H1 (cell line): Measurements from ENCODE around the gene R3HDML. TPM values are rescaled to one million over a fixed set of nuclear protein-coding genes. Genes with fewer than 3 reads are reported as not detected.

Experiments
- CTCF ChIA-PET: fragments of 300-600 bp; sonication (Branson Sonifier 250); formaldehyde crosslinking; loops from one replicate; lab custom pipeline; 2021; ENCODE audit not compliant: partially characterized antibody; lab: Charles Lee
- POLR2A ChIA-PET: fragments of 300-600 bp; sonication (Branson Sonifier 250); formaldehyde crosslinking; loops from one replicate; lab custom pipeline; 2021; ENCODE audit warnings: inconsistent platforms; ENCODE audit not compliant: partially characterized antibody; lab: Charles Lee
- DNase-seq, 2 experiments: peaks; one replicate each; pipeline versions ENCODE4 v3.0.0 to v3.0.0-alpha.2; 2010 to 2022; ENCODE audit warnings: low spot score in 2 of 2, low read depth in 1 of 2, mixed read lengths in 1 of 2
- FAIRE-seq: peaks from 2 replicates; lab custom pipeline; 2011; peaks lifted over from hg19 to GRCh38; lab: Jason Lieb, UNC
- H2AFZ ChIP-seq: 2 replicates; pipeline ENCODE4 v1.8.1; 2012; ENCODE audit warnings: low read length, inconsistent platforms
- H2AK5ac ChIP-seq: 2 replicates; pipeline ENCODE4 v1.6.1; 2013; ENCODE audit warnings: low read depth, low read length
- H2BK120ac ChIP-seq: replicated peaks from 2 replicates; pipeline ENCODE3; 2013; ENCODE audit warnings: low read depth, low read length, inconsistent platforms
- H2BK12ac ChIP-seq: 2 replicates; pipeline ENCODE4 v1.6.1; 2013; ENCODE audit warnings: low read depth, low read length
- H2BK15ac ChIP-seq: 2 replicates; pipeline ENCODE4 v1.6.1; 2013; ENCODE audit warnings: low read length
- H2BK20ac ChIP-seq: 2 replicates; pipeline ENCODE4 v1.6.1; 2013; ENCODE audit warnings: low read length
- H2BK5ac ChIP-seq: 2 replicates; pipeline ENCODE4 v1.6.1; 2013; ENCODE audit warnings: low read depth, low read length
- H3K14ac ChIP-seq: 2 replicates; pipeline ENCODE4 v1.6.1; 2013; ENCODE audit warnings: inconsistent platforms; ENCODE audit not compliant: insufficient read length
- H3K18ac ChIP-seq: 2 replicates; pipeline ENCODE4 v1.6.1; 2013; ENCODE audit warnings: low read length; ENCODE audit errors: extremely low read depth
- H3K23ac ChIP-seq: 2 replicates; pipeline ENCODE4 v1.6.1; 2013; ENCODE audit warnings: inconsistent platforms; ENCODE audit not compliant: insufficient read length
- H3K23me2 ChIP-seq: 2 replicates; pipeline ENCODE4 v1.6.1; 2013; ENCODE audit warnings: low read depth, low read length
- H3K27ac ChIP-seq: 2 replicates; pipeline ENCODE4 v1.6.1; 2011; ENCODE audit warnings: low read depth, low read length, inconsistent platforms
- H3K27me3 ChIP-seq, 4 experiments: replicated peaks in 1 of 4; 1 replicate in 1 of 4; 2 replicates in 3 of 4; pipeline versions ENCODE4 v1.6.1 to v1.8.1; 2011 to 2013; ENCODE audit warnings: low read length in 3 of 4, mild to moderate bottlenecking in 3 of 4, inconsistent platforms in 2 of 4, mixed read lengths in 2 of 4, moderate library complexity in 1 of 4; ENCODE audit not compliant: control insufficient read depth in 3 of 4, insufficient read depth in 3 of 4; ENCODE audit errors: extremely low read depth in 1 of 4
- H3K36me3 ChIP-seq, 4 experiments: 2 replicates each; pipeline versions ENCODE4 v1.6.1 to v1.8.1; 2011 to 2013; ENCODE audit warnings: mild to moderate bottlenecking in 4 of 4, low read length in 3 of 4, moderate library complexity in 2 of 4, control low read depth in 1 of 4, inconsistent platforms in 1 of 4; ENCODE audit not compliant: insufficient read depth in 4 of 4, control insufficient read depth in 2 of 4
- H3K4ac ChIP-seq: replicated peaks from 2 replicates; pipeline ENCODE3; 2013; ENCODE audit warnings: low read length, low read depth, mixed read lengths, inconsistent platforms; ENCODE audit not compliant: insufficient read length
- H3K4me1 ChIP-seq, 4 experiments: replicated peaks in 1 of 4; 1 replicate in 1 of 4; 2 replicates in 3 of 4; pipeline versions ENCODE4 v1.6.1 to v1.8.1; 2011 to 2013; ENCODE audit warnings: low read length in 3 of 4, inconsistent platforms in 2 of 4, mixed read lengths in 1 of 4; ENCODE audit not compliant: insufficient read depth in 4 of 4, control insufficient read depth in 3 of 4
- H3K4me2 ChIP-seq, 2 experiments: 2 replicates each; pipeline versions ENCODE4 v1.6.1 to v1.8.1; 2011 to 2013; ENCODE audit warnings: low read depth in 2 of 2, low read length in 2 of 2, control low read depth in 1 of 2, inconsistent platforms in 1 of 2, mild to moderate bottlenecking in 1 of 2; ENCODE audit not compliant: insufficient read depth in 1 of 2
- H3K4me3 ChIP-seq, 4 experiments: fragments of 200-600, 300-600 bp in 1 of 4; sonication (generic), shearing (Covaris generic), sonication (Bioruptor Twin) in 1 of 4; 2 replicates each; pipeline versions ENCODE4 v1.5.1 to v1.8.1; 2011 to 2016; ENCODE audit warnings: low read length in 4 of 4, low read depth in 3 of 4, control low read depth in 2 of 4, inconsistent platforms in 2 of 4, mild to moderate bottlenecking in 2 of 4, mixed read lengths in 1 of 4, moderate library complexity in 1 of 4; ENCODE audit not compliant: insufficient read depth in 2 of 4; ENCODE audit errors: extremely low read depth in 1 of 4
- H3K56ac ChIP-seq: replicated peaks from 2 replicates; pipeline ENCODE3; 2013; ENCODE audit warnings: low read depth, mild to moderate bottlenecking, mixed read lengths, low read length, inconsistent platforms; ENCODE audit not compliant: insufficient read length
- H3K79me1 ChIP-seq: 2 replicates; pipeline ENCODE4 v1.6.1; 2013; ENCODE audit warnings: low read depth, low read length, control low read depth
- H3K79me2 ChIP-seq, 2 experiments: 2 replicates each; pipeline versions ENCODE4 v1.6.1 to v1.8.1; 2012 to 2013; ENCODE audit warnings: low read length in 2 of 2, mild to moderate bottlenecking in 2 of 2, inconsistent platforms in 1 of 2; ENCODE audit not compliant: insufficient read depth in 2 of 2, control insufficient read depth in 1 of 2
- H3K9ac ChIP-seq, 4 experiments: replicated peaks in 1 of 4; 1 replicate in 1 of 4; 2 replicates in 3 of 4; pipeline versions ENCODE4 v1.6.1 to v1.8.1; 2011 to 2013; ENCODE audit warnings: low read depth in 3 of 4, low read length in 3 of 4, control low read depth in 2 of 4, mild to moderate bottlenecking in 2 of 4, moderate library complexity in 2 of 4, inconsistent platforms in 1 of 4; ENCODE audit errors: extremely low read depth in 1 of 4
- H3K9me3 ChIP-seq, 2 experiments: 2 replicates each; pipeline versions ENCODE4 v1.6.1 to v1.8.1; 2012 to 2013; ENCODE audit warnings: mild to moderate bottlenecking in 2 of 2, moderate library complexity in 2 of 2, control low read depth in 1 of 2, inconsistent platforms in 1 of 2, low read depth in 1 of 2, low read length in 1 of 2, mixed read lengths in 1 of 2; ENCODE audit not compliant: insufficient read depth in 2 of 2
- H4K20me1 ChIP-seq, 2 experiments: replicated peaks in 1 of 2; 2 replicates each; pipeline versions ENCODE3 to v1.8.1; 2011 to 2013; ENCODE audit warnings: inconsistent platforms in 2 of 2, low read length in 2 of 2, mild to moderate bottlenecking in 1 of 2; ENCODE audit not compliant: insufficient read depth in 2 of 2, control insufficient read depth in 1 of 2
- H4K5ac ChIP-seq: 2 replicates; pipeline ENCODE4 v1.6.1; 2013; ENCODE audit warnings: low read length, low read depth, mixed read lengths, inconsistent platforms; ENCODE audit not compliant: insufficient read length
- H4K8ac ChIP-seq: 2 replicates; pipeline ENCODE4 v1.8.0; 2013; ENCODE audit warnings: mild to moderate bottlenecking, moderate library complexity, low read length, inconsistent platforms; ENCODE audit not compliant: insufficient read depth; ENCODE audit errors: extremely low read depth
- H4K91ac ChIP-seq: replicated peaks from 2 replicates; pipeline ENCODE3; 2013; ENCODE audit warnings: low read length, mixed read lengths, inconsistent platforms; ENCODE audit not compliant: insufficient read length
- BACH1 ChIP-seq: IDR thresholded peaks from 2 replicates; pipeline ENCODE4 v1.6.1; 2012; ENCODE audit warnings: low read length, improper control_type of control experiment
- BRCA1 ChIP-seq: IDR thresholded peaks from 2 replicates; pipeline ENCODE4 v1.6.1; 2012; ENCODE audit warnings: low read depth, low read length, improper control_type of control experiment
- CEBPB ChIP-seq: IDR thresholded peaks from 2 replicates; pipeline ENCODE4 v1.6.1; 2012; ENCODE audit warnings: low read depth, low read length
- CTCF ChIP-seq, 3 experiments: IDR thresholded peaks; 1 replicate in 2 of 3; 2 replicates in 1 of 3; pipeline versions ENCODE4 v1.5.1 to v1.6.1; 2011; ENCODE audit warnings: low read length in 3 of 3, mild to moderate bottlenecking in 3 of 3, inconsistent platforms in 2 of 3, low read depth in 1 of 3, moderate library complexity in 1 of 3; ENCODE audit not compliant: insufficient read depth in 1 of 3; ENCODE audit errors: control extremely low read depth in 1 of 3
- EGR1 ChIP-seq: IDR thresholded peaks from 2 replicates; pipeline ENCODE4 v1.6.1; 2011; ENCODE audit warnings: low read depth, low read length, borderline replicate concordance
- HDAC2 ChIP-seq, 2 experiments: fragments of 300-600 bp in 1 of 2; sonication (generic) in 1 of 2; IDR thresholded peaks; 2 replicates each; pipeline ENCODE4 v1.6.1; 2011 to 2012; ENCODE audit warnings: low read depth in 2 of 2, low read length in 2 of 2, mild to moderate bottlenecking in 2 of 2, moderate library complexity in 2 of 2, borderline replicate concordance in 1 of 2, inconsistent platforms in 1 of 2
- HDAC6 ChIP-seq: IDR thresholded peaks from one replicate; pipeline ENCODE4 v1.7.1; 2012; ENCODE audit warnings: low read depth, mild to moderate bottlenecking, inconsistent platforms, low read length, moderate library complexity
- RFX5 ChIP-seq: IDR thresholded peaks from 2 replicates; pipeline ENCODE4 v1.6.1; 2011; ENCODE audit warnings: low read depth, low read length, improper control_type of control experiment, borderline replicate concordance
- TAF7 ChIP-seq: optimal IDR thresholded peaks from 2 replicates; pipeline ENCODE3; 2011; ENCODE audit warnings: low read depth, mild to moderate bottlenecking, inconsistent platforms, low read length, moderate library complexity, borderline replicate concordance
- TCF12 ChIP-seq: IDR thresholded peaks from 2 replicates; pipeline ENCODE4 v1.6.1; 2011; ENCODE audit warnings: low read depth, mild to moderate bottlenecking, low read length
- ZNF274 ChIP-seq: IDR thresholded peaks from 2 replicates; pipeline ENCODE4 v1.7.0; 2012; ENCODE audit warnings: low read length, borderline replicate concordance; ENCODE audit errors: extremely low read depth
- WGBS, 2 experiments: shearing (Covaris generic) in 1 of 2; methylation state at CpG; one replicate each; pipeline versions ENCODE4 v1.1.6 to v1.1.7; 2013 to 2015; ENCODE audit warnings: low lambda C conversion rate in 2 of 2, mixed read lengths in 2 of 2, inconsistent platforms in 1 of 2, low coverage in 1 of 2, missing lambda C conversion rate in 1 of 2; ENCODE audit not compliant: insufficient replicate concordance in 2 of 2, insufficient coverage in 1 of 2, insufficient read length in 1 of 2; ENCODE audit errors: extremely low coverage in 1 of 2, missing lambda C conversion rate in 1 of 2; 5-methylcytosine and 5-hydroxymethylcytosine counted together
- polyA plus RNA-seq, 7 experiments: library from polyadenylated mRNA; depleted of rRNA in 3 of 7; stranded (reverse) in 5 of 7; unstranded in 2 of 7; fragments of >200 nt in 5 of 7; fragments of 200-250 nt in 2 of 7; gene quantifications; 1 replicate in 5 of 7; 2 replicates in 1 of 7; 4 replicates in 1 of 7; pipeline versions ENCODE4 v1.2.1 to v1.2.3, GENCODE V29; 2011 to 2013; ENCODE audit warnings: missing spikeins in 2 of 7, mixed read lengths in 2 of 7
- total RNA-seq: library from RNA; stranded (reverse); fragmentation: NEBNext Ultra II Directional; extraction: Animal tissue kit (Norgen Biotek cat#: 25700); gene quantifications from 2 replicates; pipeline ENCODE4 v1.2.1, GENCODE V29; 2021

R3HDML gene
- total and polyA plus RNA-seq, 2 of the 8 experiments (the other 6 are each of a cell fraction or from before 2014, with no cell fraction given), result not detected

GRCh38 chr20:44392088-44392775, 55.4 kb downstream of the R3HDML start:
- Histone ChIP-seq H3K23me2 (no peaks in the 10 kb centered on the region), H3K9ac (no peak overlapping the region), H4K20me1 (no peaks in the 10 kb centered on the region), H3K18ac (no peak overlapping the region), H2AFZ (no peak overlapping the region), H2BK12ac (no peak overlapping the region), H3K23ac (no peak overlapping the region), H4K8ac (no peak overlapping the region), H3K79me1 (no peaks in the 10 kb centered on the region), H2BK20ac (no peak overlapping the region), H4K91ac (no peak overlapping the region), H3K27me3 (peaks cover 0 to 4% (median 0%) of the 10 kb centered on the region in 4 experiments; a peak in 3 of 7 replicates), H3K14ac (no peak overlapping the region), H3K36me3 (no peaks in the 10 kb centered on the region), H2BK120ac (no peak overlapping the region), H3K56ac (no peak overlapping the region), H3K79me2 (no peaks in the 10 kb centered on the region), H3K9me3 (no peaks in the 10 kb centered on the region), H4K5ac (no peak overlapping the region), H3K4ac (no peak overlapping the region), H2BK5ac (no peak overlapping the region), H3K4me2 (no peak overlapping the region), H2BK15ac (no peak overlapping the region), H2AK5ac (no peak overlapping the region), H3K27ac (no peak overlapping the region), H3K4me1 (peaks cover 0 to 5% (median 2%) of the 10 kb centered on the region in 4 experiments; a peak in 3 of 7 replicates), H3K4me3 (no peak overlapping the region)
- FAIRE-seq (no peak), DNase-seq (no peak)
- ChIA-PET CTCF (interaction anchor here (0.5 to 4.6 kb wide), 3 partner anchors 14 to 175 kb away, joined by 3 to 46 read pairs (median 3); no protein-coding TSS in a partner anchor), POLR2A (no interaction called here)
- 88% methylated on average over 8 of the region's 8 CpGs; no CpG with 5 or more reads in 1 of the 2 experiments for WGBS, 2 experiments
- TF ChIP-seq CTCF (IDR thresholded peaks at IDR 0.05; ENCODE audit: control extremely low read depth in 1 of 3, insufficient read depth in 1 of 3, low read depth in 1 of 3, low read length in 3 of 3), result no peak
- no peak for TF ChIP-seq HDAC2 (IDR thresholded peaks at IDR 0.05; ENCODE audit: borderline replicate concordance in 1 of 2, low read depth in 2 of 2, low read length in 2 of 2)
- no peak for TF ChIP-seq TAF7
- TF ChIP-seq BACH1, result no peak
- TF ChIP-seq TCF12, result no peak
- TF ChIP-seq ZNF274, result no peak
- no peak for TF ChIP-seq HDAC6
- no peak for TF ChIP-seq RFX5
- TF ChIP-seq BRCA1, result no peak
- no peak for TF ChIP-seq CEBPB
- no peak for TF ChIP-seq EGR1
